Kidney (tissue), 14 donors: ENCODE measurements around the gene LGALS9. TPM values are rescaled to one million over a fixed set of nuclear protein-coding genes. Genes with fewer than 3 reads are reported as not detected.
"Not testable (repeated sequence)": the region's sequence is repeated elsewhere in the genome, so short reads cannot be mapped to it uniquely, and the experiment has no call there.

Source experiments
- DNase-seq, 5 donors: peaks; one replicate each; pipeline ENCODE4 v3.0.0-alpha.2; 2013 to 2020
- FAIRE-seq: peaks from 2 replicates; lab custom pipeline; 2012; peaks lifted over from hg19 to GRCh38; lab: Jason Lieb, UNC
- H3K27ac ChIP-seq, 2 donors: one replicate each; pipeline ENCODE4 v1.7.0; 2013; ENCODE audit warnings: low read depth in 2 of 2, low read length in 2 of 2, inconsistent platforms in 1 of 2
- H3K27me3 ChIP-seq: one replicate; pipeline ENCODE4 v1.7.1; 2013; ENCODE audit warnings: low read length, inconsistent platforms; ENCODE audit not compliant: control insufficient read depth, insufficient read depth
- H3K36me3 ChIP-seq, 3 donors: one replicate each; pipeline versions ENCODE4 v1.7.0 to v1.7.1; 2013; ENCODE audit warnings: low read length in 3 of 3, control low read depth in 1 of 3, inconsistent platforms in 1 of 3; ENCODE audit not compliant: insufficient read depth in 3 of 3, control insufficient read depth in 2 of 3
- H3K4me1 ChIP-seq, 3 donors: one replicate each; pipeline versions ENCODE4 v1.7.0 to v1.7.1; 2013; ENCODE audit warnings: low read length in 3 of 3, inconsistent platforms in 1 of 3, low read depth in 1 of 3; ENCODE audit not compliant: control insufficient read depth in 2 of 3, insufficient read depth in 2 of 3
- H3K4me3 ChIP-seq, 3 donors: one replicate each; pipeline versions ENCODE4 v1.7.0 to v1.8.1; 2013; ENCODE audit warnings: low read length in 3 of 3, control low read depth in 1 of 3, inconsistent platforms in 1 of 3
- H3K9ac ChIP-seq, 3 donors: one replicate each; pipeline versions ENCODE4 v1.7.0 to v1.7.1; 2013; ENCODE audit warnings: low read length in 3 of 3, control low read depth in 1 of 3, inconsistent platforms in 1 of 3
- H3K9me3 ChIP-seq, 3 donors: one replicate each; pipeline versions ENCODE4 v1.7.0 to v1.7.1; 2013; ENCODE audit warnings: low read length in 3 of 3, control low read depth in 1 of 3, inconsistent platforms in 1 of 3; ENCODE audit not compliant: control insufficient read depth in 2 of 3, insufficient read depth in 1 of 3
- intact Hi-C: fragments of 100-400 bp; cut with DNase I; formaldehyde crosslinking; loops from one replicate; pipeline ENCODE4 v1.11.1; 2022
- polyA plus RNA-seq: library from polyadenylated mRNA; stranded (reverse); fragments of 350-450 nt; fragmentation: Illumina TruSeq; extraction: RNeasy Lipid Tissue Mini Kit (QIAGEN cat#74804); gene quantifications from one replicate; pipeline ENCODE4 v1.2.3, GENCODE V29; 2014; ENCODE audit warnings: low read depth, low replicate concordance; ENCODE audit not compliant: insufficient read depth
- total RNA-seq: library from RNA; stranded (reverse); fragmentation: NEBNext Ultra II Directional; extraction: Animal tissue kit (Norgen Biotek cat#: 25700); gene quantifications from one replicate; pipeline ENCODE4 v1.2.1, GENCODE V29; 2021
- TF ChIP-seq, protein P1 (sequence below): IDR thresholded peaks from 3 replicates; pipeline ENCODE4 v1.5.1; 2012; ENCODE audit warnings: mild to moderate bottlenecking, moderate library complexity, borderline replicate concordance; ENCODE audit not compliant: insufficient read depth; ENCODE audit errors: extremely low read depth
- donor health status: control.
- donor health status: control.
- donor health status: control.
- donor health status: control.
- donor health status: control.
- donor health status: DM: yes; HTN: yes; CAD: no.
- donor health status: Normal renal cell carcinoma (clear cell type).

Gene LGALS9
- total and polyA plus RNA-seq, 2 donors from 2014 or later = 16.4 to 50.8 TPM

DNA sequence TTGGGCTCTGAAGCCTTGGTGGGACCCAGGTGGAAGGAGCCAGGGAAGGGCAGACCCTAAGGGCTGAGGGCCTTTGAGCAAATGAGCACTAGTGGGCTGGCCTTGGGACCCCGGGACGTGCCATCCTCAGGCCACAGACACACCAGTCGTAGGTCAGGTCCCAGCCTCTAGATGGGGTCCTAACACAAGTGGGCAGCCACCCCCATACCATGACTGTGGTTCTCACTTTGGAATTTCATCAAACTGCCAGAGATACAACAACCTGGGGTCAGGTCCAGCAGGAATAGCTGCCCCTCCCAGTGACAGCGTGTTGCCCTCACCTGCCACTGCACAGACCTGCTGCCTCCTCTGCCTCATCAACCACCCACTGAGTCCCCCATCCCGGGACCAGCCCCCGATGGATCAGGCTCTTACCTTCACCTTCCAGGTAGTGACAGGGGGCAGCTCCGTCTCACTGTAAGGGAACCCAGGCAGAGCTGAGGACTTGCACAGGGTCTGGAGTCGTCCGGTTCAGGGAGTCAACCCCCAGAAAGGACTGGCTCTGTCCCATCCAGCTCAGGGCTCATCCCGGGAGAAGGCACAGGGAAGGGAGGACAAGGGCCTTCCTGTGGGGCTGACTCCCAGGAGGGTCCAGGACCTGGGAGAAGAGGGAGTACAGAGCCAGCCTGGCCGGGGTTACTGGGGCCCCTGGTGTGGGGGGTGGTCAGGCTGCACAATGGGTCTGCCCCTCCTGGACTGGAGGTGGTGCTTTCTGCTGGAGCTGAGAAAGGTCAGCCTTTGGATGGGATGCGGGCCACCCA is 40.0 kb downstream of the LGALS9 start:
- intact Hi-C loops = no loop called here

DNA sequence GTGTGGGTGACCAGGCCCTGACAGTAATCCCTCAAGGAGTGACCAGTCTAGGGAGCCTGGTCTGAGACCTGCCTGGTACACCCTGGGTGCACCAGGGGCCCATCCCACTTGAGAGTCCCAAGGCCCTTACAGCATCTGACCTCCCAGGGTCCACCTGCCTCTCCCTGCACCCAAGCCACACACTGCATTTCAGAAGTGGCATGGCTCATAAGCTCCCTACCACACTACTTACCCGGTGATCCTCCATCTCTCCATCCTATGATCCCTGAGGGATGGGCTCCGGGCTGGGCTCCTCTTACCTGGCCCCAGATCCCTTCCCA is 40.6 kb downstream of the LGALS9 start:
- no peaks in the 10 kb centered on the region for H3K9me3 ChIP-seq
- no peaks in the 10 kb centered on the region for H3K27me3 ChIP-seq
- FAIRE-seq (no peak), DNase-seq (no peak)
- no peak overlapping the region for H3K9ac ChIP-seq
- no peak overlapping the region for H3K4me3 ChIP-seq
- intact Hi-C loops = no loop called here
- TF ChIP-seq, protein P1, sequence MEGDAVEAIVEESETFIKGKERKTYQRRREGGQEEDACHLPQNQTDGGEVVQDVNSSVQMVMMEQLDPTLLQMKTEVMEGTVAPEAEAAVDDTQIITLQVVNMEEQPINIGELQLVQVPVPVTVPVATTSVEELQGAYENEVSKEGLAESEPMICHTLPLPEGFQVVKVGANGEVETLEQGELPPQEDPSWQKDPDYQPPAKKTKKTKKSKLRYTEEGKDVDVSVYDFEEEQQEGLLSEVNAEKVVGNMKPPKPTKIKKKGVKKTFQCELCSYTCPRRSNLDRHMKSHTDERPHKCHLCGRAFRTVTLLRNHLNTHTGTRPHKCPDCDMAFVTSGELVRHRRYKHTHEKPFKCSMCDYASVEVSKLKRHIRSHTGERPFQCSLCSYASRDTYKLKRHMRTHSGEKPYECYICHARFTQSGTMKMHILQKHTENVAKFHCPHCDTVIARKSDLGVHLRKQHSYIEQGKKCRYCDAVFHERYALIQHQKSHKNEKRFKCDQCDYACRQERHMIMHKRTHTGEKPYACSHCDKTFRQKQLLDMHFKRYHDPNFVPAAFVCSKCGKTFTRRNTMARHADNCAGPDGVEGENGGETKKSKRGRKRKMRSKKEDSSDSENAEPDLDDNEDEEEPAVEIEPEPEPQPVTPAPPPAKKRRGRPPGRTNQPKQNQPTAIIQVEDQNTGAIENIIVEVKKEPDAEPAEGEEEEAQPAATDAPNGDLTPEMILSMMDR = no peak
- H3K27ac ChIP-seq = no peak overlapping the region
- H3K36me3 ChIP-seq = no peaks in the 10 kb centered on the region
- H3K4me1 ChIP-seq = no peaks in the 10 kb centered on the region

More for the DNA sequence above, 40.0 kb downstream of the LGALS9 start:
- no peaks in the 10 kb centered on the region for H3K27me3 ChIP-seq
- no peak overlapping the region for H3K9ac ChIP-seq
- DNase-seq (peak in 1 of 5 donors; percentile 51), FAIRE-seq (no peak)
- H3K36me3 ChIP-seq = no peaks in the 10 kb centered on the region
- H3K27ac ChIP-seq = no peak overlapping the region
- H3K4me3 ChIP-seq = no peak overlapping the region
- H3K4me1 ChIP-seq = no peaks in the 10 kb centered on the region
- H3K9me3 ChIP-seq = no peaks in the 10 kb centered on the region
- TF ChIP-seq, protein P1 = no peak

DNA sequence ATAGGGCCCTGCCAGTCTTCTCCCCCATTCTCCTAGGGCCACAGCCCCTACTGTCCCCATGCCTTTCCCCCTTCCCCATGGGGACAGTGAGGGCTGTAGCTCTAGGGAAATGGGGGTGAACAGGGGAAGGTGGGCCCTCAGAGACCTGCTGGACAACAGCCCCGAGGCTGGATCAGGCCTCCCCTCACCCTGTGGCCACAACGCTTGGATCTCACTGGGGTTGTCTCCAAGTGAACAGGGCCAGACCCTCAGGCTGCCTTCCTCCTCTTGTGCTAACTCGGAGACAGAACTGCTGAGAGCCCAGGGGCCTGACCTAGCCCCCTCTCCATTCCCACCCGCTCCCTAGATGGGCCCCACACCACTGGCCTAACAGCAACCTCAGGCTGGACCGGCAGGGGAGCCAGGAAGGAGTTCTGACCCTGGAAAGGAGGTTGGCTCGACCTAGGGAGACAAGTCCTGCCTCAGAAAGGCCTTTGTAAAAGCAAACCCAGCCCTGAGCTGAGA is 41.0 kb downstream of the LGALS9 start:
- DNase-seq, FAIRE-seq: not testable (repeated sequence)

DNA sequence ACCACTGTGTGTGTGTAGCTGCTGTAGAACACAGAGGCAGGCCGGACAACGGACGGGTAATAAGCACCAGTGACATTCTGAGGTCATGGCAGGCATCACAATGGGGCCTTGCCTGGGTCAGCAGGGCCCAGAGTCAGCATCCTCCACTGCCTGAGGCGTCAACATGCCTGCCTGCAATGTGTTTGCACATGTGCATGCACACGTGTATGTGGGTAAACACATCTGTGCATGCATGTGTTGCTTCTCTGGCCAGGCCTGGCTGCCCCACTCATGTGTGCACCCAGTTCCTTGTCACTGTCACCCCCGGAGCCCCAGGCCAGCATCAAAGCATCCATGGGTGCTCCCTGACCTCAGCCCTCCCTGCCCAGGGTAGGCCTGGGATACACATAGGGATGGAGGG is 43.3 kb downstream of the LGALS9 start:
- no peaks in the 10 kb centered on the region for H3K9me3 ChIP-seq
- H3K4me3 ChIP-seq = no peak overlapping the region
- H3K9ac ChIP-seq = no peak overlapping the region
- DNase-seq = peak in 1 of 5 donors; percentile 54
- TF ChIP-seq, protein P1 = no peak
- FAIRE-seq = no peak
- H3K27me3 ChIP-seq = no peaks in the 10 kb centered on the region
- no peaks in the 10 kb centered on the region for H3K4me1 ChIP-seq
- intact Hi-C loops = no loop called here
- H3K36me3 ChIP-seq = no peaks in the 10 kb centered on the region
- no peak overlapping the region for H3K27ac ChIP-seq

More for the DNA sequence above, 41.0 kb downstream of the LGALS9 start:
- intact Hi-C loops, H3K27me3 ChIP-seq, H3K4me3 ChIP-seq, H3K9ac ChIP-seq, H3K36me3 ChIP-seq, H3K4me1 ChIP-seq, H3K9me3 ChIP-seq, H3K27ac ChIP-seq: not testable (repeated sequence)
